Epithelial cell of esophagus (primary cell): Measurements from ENCODE around the gene SPTBN4.
A peak's percentile ranks its signal among the peaks of the same experiment; 100 is the strongest.

Experiments used
- DNase-seq: peaks from one replicate; pipeline ENCODE4 v3.0.0; 2010; ENCODE audit warnings: low read depth
- H3K4me3 ChIP-seq: 2 replicates; pipeline ENCODE4 v1.5.1; 2011; ENCODE audit warnings: mild to moderate bottlenecking, low read length, control low read depth
- CTCF ChIP-seq: IDR thresholded peaks from 2 replicates; pipeline ENCODE4 v1.5.1; 2011; ENCODE audit warnings: low read depth, mild to moderate bottlenecking, low read length, control low read depth, inconsistent platforms; ENCODE audit not compliant: insufficient read depth; ENCODE audit errors: missing control alignments

The SPTBN4 gene

DNA sequence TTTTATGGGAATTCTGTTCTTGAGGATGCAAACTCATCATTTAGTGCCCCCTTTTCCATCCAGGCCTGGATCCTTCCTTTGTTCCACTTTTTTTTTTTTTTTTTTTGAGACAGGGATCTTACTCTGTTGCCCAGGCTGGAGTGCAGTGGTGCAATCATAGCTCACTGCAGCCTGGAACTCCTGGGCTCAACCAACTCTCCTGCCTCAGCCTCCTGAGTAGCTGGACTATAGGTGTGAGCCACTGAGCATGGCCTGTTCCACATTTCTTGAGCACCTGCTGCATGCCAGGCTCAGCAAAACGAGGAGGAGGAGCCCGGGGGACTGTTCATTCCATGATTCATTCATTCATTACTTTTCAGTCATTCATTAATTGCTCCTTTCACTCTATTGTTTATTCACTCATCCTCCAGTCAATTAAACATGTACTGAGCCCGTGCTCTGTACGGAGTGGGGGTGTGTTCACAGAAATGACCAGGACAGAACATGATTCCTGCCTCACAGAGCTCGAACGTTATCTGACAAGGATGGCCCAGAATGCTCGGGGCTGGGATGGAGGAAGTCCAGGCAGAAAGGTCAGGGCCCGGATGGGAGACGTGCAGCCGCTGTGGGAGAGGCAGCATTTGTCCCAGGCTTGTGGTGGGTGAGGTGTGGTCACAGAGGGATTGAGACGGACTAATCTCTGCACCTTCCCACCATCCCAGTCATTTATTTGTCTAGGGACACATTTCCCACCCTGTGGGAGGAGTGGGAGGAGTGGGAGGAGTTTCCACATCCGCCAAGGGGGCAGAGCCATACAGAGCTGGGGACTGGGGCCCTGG lies 58.6 kb downstream of the SPTBN4 start:
- no peak for DNase-seq
- no peak overlapping the region for H3K4me3 ChIP-seq
- TF ChIP-seq CTCF: no peak

- no peak for DNase-seq
- H3K4me3 ChIP-seq: no peak overlapping the region
- TF ChIP-seq CTCF: no peak
These were observed 61.3 kb downstream of the SPTBN4 start for GRCh38 chr19:40528078-40528477.

- TF ChIP-seq CTCF: no peak
- no peak overlapping the region for H3K4me3 ChIP-seq
- no peak for DNase-seq
These were observed 61.8 kb downstream of the SPTBN4 start for GRCh38 chr19:40528533-40529092.

DNA sequence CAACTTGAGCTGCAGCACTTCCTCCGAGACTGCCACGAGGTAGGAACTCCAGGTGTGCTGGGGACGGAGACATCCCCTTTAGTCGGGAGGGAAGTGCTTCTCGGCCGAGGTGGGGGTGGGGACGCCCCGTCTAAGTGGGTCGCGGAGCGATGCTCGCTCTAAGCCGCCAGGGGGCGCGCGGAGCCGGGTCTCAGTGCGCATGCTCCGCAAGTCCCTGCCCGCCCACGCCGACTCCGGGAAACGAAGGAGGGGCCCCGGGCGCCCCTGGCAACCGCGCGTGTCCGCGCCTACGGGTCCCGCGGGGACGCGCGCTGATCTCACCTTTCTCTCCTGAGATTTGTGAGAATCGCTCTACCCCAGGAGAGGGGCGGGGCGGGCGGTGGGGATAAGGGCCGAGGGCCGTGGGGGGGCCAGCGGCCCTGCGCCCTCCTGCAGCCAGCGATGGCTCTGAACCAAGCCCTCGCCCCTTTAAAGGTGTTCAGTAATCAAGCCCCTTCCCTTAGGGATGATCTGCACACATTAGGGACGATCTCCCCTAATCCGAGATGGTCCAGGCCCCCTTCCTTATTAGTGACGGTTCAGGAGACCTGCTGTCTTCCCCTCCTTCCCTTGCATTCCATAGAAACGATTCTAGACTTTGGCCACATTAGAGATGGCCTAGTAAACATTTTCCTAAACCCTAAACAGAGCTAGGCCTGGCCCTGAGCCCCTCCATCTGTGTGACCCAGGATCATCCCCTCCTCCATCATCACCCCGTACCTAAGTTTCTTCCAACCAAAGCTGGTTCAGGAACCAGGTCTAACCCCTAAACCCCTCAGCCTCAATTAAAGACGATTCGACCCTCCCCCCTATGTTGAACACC lies 62.5 kb downstream of the SPTBN4 start:
- peak overlapping the region; percentile 25 for H3K4me3 ChIP-seq
- peak; percentile 85 for DNase-seq
- peak; percentile 78 for TF ChIP-seq CTCF

- no peak for TF ChIP-seq CTCF
- no peak for DNase-seq
- no peak overlapping the region for H3K4me3 ChIP-seq
These were observed 63.5 kb downstream of the SPTBN4 start for GRCh38 chr19:40530091-40530901.

DNA sequence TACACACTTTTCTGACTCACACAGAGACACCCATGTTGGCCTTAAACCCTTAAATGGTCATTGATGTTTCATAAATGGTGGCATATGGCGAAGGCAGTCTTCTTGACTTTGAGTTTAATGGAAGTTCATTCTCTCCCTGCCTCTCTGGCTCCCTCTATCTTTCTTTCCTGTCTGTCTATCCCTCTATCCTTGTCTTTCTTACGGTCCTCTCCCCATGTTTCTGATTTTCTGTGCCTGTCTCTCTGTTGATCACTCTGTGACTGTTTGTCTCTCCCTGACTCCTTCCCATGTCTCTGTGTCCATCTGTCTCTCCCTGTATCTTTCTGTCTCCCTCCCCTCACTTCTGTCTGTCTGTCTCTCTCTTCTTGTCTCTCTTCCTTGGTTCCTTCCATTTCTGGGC lies 66.7 kb downstream of the SPTBN4 start:
- peak; percentile 23 for TF ChIP-seq CTCF

More for the DNA sequence above, 66.7 kb downstream of the SPTBN4 start:
- no peak for DNase-seq
- H3K4me3 ChIP-seq: no peak overlapping the region
